ENCODE results near the gene HTT-AS.

Gene HTT-AS

DNA sequence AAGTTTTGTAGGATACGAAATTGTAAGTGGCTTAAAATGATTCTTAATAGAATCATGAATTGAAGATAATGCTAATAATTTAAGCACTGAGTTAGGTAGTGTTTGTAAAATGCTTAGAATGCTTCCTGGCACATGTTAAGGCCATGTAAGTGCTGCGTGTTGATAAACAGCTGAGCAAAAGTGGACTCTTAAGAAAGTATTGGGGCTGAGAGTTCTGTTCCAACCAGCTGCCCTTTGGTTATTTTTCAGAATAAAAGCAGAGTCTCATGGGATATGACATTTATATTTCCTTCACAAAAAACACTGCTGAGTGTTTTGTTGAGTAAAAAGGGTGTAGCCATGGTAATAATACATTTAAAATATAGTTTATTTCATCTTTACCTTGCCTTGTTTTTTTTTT, 42.6 kb upstream of the HTT-AS start:
- Histone ChIP-seq H3K27ac (peak overlapping the region in 1 of 2 donors; percentile 8), H3K4me3 (no peak overlapping the region)
- DNase-seq (ENCODE audit: low spot score) = no peak
- TF ChIP-seq, protein P1, sequence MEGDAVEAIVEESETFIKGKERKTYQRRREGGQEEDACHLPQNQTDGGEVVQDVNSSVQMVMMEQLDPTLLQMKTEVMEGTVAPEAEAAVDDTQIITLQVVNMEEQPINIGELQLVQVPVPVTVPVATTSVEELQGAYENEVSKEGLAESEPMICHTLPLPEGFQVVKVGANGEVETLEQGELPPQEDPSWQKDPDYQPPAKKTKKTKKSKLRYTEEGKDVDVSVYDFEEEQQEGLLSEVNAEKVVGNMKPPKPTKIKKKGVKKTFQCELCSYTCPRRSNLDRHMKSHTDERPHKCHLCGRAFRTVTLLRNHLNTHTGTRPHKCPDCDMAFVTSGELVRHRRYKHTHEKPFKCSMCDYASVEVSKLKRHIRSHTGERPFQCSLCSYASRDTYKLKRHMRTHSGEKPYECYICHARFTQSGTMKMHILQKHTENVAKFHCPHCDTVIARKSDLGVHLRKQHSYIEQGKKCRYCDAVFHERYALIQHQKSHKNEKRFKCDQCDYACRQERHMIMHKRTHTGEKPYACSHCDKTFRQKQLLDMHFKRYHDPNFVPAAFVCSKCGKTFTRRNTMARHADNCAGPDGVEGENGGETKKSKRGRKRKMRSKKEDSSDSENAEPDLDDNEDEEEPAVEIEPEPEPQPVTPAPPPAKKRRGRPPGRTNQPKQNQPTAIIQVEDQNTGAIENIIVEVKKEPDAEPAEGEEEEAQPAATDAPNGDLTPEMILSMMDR (IDR thresholded peaks at IDR 0.05) = no peak

DNA sequence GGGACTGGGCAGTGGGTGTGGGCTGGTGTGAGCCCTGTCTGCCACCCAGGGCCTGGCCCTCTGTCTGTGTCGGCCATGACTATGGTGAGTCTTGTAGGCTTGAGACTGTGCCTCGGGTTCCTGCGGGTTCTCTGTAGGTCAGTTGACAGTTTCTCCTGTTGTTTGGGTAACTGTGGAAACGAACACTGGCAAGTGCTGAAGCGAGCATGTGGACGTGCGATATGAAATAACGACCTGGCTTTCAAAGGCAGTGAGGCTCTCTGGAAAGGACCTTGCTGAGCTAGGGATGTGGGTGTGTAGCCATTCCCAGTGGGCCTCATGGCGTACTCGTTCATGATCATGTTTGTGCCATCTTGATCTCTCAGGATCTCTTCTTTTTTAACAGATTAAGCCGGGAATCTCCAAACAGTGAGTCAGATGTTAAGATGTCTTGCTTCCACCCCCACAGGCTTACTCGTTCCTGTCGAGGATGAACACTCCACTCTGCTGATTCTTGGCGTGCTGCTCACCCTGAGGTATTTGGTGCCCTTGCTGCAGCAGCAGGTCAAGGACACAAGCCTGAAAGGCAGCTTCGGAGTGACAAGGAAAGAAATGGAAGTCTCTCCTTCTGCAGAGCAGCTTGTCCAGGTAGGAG, 41.4 kb upstream of the HTT-AS start:
- no peak overlapping the region for H3K4me3 ChIP-seq

DNA sequence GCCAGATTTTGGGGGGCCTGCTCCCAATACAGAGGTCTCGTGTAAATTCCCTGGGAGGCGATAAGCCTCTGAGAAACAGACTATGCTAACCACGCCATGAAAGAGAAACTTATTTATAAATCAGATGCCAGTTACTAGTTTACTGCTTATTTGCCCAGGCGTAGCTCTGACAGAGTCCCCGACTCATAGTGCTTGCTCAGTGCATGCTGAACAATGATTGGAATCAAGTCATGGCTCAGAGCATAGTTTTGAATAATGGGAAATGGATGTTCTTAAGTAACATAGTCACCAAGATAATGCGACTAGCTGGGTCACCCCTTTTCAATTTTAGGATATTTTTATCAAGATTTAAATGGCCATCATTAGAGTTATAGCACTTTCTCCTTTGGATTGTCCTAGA, 40.0 kb upstream of the HTT-AS start:
- DNase-seq (ENCODE audit: low spot score) = no peak
- Histone ChIP-seq H3K27ac (no peak overlapping the region), H3K4me3 (no peak overlapping the region)
- TF ChIP-seq, protein P1 (IDR thresholded peaks at IDR 0.05) = no peak

More for the DNA sequence above, 41.4 kb upstream of the HTT-AS start:
- H3K27ac ChIP-seq = no peak overlapping the region
- TF ChIP-seq, protein P1 (IDR thresholded peaks at IDR 0.05) = no peak
- DNase-seq (ENCODE audit: low spot score) = no peak

DNA sequence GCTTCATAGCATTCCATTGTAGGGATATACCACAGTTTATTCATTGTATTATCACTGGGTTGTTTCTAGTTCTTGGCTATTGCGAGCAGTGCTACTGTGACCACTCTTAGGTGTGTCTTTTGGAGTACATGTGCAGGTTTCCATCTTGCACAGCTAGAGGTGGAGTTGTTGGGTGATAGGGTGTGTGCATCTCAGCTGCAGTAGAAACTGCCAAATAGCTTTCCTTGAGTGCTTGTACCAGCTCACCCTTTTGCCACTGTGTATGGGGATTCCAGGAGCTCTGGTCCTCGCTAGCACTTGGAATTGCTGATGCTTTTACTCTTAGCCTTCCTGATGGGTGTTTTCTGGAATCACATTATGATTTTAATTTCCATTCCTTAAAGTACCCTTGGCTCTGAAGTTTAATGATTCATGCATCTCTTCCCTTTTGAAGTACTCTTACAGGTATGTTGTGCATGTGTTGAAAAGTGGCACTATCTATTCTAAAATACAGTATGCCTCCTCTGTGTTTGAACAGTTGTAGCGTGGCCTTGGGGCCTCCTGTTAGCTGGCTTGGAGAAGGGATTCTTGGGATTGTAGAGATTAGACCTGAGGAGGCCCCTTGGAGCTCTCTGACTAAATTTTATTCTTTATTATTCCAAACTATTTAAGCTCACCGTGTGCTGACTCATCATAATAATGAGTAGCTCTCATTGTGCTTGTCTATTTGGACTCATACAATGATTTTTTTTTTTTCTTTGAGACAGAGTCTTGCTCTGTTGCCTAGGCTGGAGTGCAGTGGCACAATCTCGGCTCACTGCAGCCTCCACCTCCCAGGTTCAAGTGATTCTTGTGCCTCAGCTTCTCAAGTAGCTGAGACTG, 38.5 kb upstream of the HTT-AS start:
- Histone ChIP-seq H3K27ac (no peak overlapping the region), H3K4me3 (no peak overlapping the region)
- DNase-seq (ENCODE audit: low spot score) = no peak
- TF ChIP-seq, protein P1 (IDR thresholded peaks at IDR 0.05) = no peak

DNA sequence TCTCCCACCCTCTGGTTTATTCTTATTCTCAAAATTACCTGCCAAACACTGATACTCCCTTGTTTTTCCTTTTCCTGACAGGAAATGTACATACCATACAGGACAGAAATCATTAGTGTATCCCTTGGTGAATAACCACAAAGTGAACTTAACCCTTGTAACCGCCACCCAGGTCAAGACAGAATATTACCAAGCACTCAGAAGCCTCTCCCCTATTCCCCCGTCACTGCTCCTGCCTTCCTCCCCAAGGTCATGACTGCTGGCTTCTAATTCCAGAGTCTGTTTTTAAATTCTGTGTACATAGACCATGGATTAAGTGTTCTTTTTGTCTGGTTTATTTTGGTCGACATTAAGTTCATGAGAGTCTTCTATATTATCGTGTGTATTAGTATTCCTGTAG, 37.9 kb upstream of the HTT-AS start:
- TF ChIP-seq, protein P1 (IDR thresholded peaks at IDR 0.05) = no peak
- H3K27ac ChIP-seq = no peak overlapping the region
- no peak for DNase-seq (ENCODE audit: low spot score)

DNA sequence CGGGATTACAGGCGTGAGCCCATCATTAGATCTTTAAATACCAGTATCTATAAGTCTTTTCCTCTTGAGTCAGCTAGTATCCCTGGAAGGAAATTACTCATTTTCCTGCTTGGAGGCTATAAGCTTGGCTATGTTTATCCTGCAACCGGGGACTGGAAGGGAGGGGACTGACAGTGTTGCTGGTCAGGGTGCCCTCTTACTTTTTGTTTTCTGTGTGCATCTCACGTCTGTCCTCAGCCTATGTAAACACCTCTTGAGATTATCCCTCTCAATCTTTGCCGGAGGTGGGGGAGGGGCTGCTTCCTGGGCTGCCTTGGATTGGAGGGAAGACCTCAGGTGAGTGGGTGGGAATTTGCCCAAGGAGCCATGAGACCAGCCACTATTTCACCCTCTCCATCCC, 37.1 kb upstream of the HTT-AS start:
- Histone ChIP-seq H3K27ac (peak overlapping the region in 1 of 2 donors; percentile 10), H3K4me3 (no peak overlapping the region)
- TF ChIP-seq, protein P1 (IDR thresholded peaks at IDR 0.05) = no peak
- no peak for DNase-seq (ENCODE audit: low spot score)

More for the DNA sequence above, 37.9 kb upstream of the HTT-AS start:
- H3K4me3 ChIP-seq = no peak overlapping the region

Data from coronary artery (tissue), 2 donors.